ENCODE measurements around the gene PTPRD. TPM values are rescaled to one million over a fixed set of nuclear protein-coding genes. Genes with fewer than 3 reads are reported as not detected.

PTPRD gene
- total RNA-seq, 2 experiments from 2014 or later = not detected

DNA sequence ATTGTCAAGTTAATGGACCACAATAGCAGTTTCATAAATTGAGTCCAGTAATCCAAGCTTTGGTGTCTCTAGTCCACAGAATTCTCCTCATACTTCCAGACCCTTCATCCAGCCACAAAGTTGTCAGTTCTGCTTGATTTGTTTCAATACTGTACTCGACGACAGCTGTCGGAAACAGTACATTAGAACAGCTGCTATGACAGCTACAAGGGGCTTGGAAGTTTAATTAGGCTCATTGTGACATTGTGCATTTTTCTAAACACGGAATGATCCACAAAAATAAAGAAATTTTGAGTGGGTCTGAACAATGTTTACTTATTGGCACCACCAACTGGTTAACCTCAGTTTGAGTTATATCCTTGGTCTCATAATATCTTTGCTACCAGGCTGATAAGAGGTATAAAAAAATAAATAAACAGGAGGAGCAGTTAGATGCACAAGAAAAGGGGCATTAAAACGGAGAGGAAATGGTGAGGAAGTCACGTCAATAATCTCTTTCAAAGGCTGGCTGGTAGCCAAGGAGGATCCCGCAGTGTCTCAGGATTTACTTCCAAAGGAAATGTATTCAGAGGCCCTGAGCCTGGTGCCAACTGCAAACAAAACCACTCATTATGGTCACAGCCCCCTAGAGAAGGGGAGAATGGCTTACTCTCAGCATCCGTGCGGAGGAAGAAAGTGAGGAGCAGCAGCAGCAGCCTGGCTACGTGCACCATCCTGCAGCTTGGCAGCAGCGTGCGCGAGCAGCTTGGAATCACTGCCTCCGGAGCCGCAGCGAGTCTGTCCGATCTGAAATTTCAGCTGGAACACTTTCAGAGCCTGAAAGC lies 1879.5 kb downstream of the PTPRD start:
- Mint-ChIP-seq H3K27me3 (no peaks in the 10 kb centered on the region), H3K27ac (no peak overlapping the region), H3K36me3 (ENCODE audit: low read depth) (no peaks in the 10 kb centered on the region), H3K4me3 (no peak overlapping the region), H3K4me1 (no peaks in the 10 kb centered on the region), H3K9me3 (no peaks in the 10 kb centered on the region)
- no peak for DNase-seq
- ChIA-PET CTCF (no interaction called here), POLR2A (no interaction called here)

DNA sequence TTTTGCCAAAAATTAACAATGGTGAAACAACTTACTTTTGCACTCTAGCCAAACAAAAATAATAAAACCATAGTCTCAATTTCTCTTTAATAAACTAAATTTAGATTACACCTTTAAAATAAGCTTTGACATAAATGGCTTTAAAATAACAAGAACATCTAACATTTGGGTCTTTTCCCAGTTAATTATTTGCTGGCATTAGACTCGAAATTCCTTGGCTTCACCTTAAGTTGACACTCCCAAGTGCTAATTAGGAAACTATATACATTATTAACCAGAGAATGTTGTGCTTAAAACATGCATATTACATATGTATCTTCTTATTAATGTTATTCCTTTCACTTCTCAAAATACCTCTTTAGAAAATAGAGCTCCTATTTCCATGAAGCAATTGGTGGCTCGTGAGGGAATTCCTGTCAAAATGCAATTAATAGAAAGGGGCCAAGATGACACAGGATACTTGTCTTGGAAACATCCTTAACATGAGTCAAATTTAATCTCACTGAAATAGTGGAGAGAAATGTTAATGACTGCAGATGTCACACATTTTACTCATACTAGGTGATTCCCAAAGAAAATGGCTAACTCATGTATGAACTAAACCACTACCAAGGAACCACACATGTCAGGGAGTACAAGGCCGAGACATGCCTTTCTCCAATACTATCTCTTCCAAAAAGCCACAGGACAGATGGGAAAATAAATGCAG lies 1880.3 kb downstream of the PTPRD start:
- no peaks in the 10 kb centered on the region for H3K9me3 Mint-ChIP-seq
- H3K4me1 Mint-ChIP-seq = no peaks in the 10 kb centered on the region
- H3K27ac Mint-ChIP-seq = no peak overlapping the region
- ChIA-PET CTCF (no interaction called here), POLR2A (no interaction called here)
- H3K27me3 Mint-ChIP-seq = no peaks in the 10 kb centered on the region
- H3K4me3 Mint-ChIP-seq = no peak overlapping the region
- no peaks in the 10 kb centered on the region for H3K36me3 Mint-ChIP-seq (ENCODE audit: low read depth)
- DNase-seq = no peak

DNA sequence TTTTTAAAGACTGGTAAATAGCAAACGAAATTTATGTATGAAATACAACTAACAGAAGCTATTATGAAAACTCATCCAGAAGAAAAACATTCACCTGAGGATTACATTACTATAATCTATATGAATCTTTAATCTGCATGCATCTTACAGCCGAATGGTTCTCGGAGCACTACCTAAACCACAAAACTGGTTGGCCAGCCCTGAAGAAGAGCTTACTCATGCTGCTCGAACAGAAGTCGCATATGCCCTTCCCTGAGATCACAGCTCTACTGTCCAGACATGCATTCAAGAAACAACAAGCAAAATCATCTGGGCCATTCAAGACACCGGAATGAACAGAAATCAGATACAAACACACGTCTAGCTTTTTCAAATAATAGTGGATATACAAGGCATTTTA lies 1882.2 kb downstream of the PTPRD start:
- H3K4me3 Mint-ChIP-seq = no peak overlapping the region
- ChIA-PET CTCF (no interaction called here), POLR2A (no interaction called here)
- H3K27ac Mint-ChIP-seq = no peak overlapping the region
- no peaks in the 10 kb centered on the region for H3K4me1 Mint-ChIP-seq
- H3K36me3 Mint-ChIP-seq (ENCODE audit: low read depth) = no peaks in the 10 kb centered on the region
- no peaks in the 10 kb centered on the region for H3K27me3 Mint-ChIP-seq
- no peaks in the 10 kb centered on the region for H3K9me3 Mint-ChIP-seq
- DNase-seq = no peak

DNA sequence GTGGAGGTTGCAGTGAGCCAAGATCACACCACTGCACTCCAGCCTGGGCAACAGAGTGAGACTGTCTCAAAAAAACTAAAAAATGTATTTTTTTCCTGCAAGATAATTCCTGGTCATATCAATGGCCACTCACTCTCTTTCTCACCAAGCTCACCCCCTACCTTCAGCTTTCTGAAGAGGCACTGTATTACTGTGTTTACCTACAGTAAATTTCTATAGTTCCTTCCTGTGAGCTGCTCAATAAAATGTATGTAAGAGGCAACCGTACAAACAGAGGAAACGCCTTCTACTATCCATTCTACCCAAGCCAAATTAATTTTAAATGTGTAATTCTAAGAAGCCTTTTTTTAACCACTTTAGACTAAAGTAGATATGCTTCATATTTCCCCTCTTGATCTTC lies 1883.9 kb downstream of the PTPRD start:
- Mint-ChIP-seq H3K27ac (no peak overlapping the region), H3K27me3 (no peaks in the 10 kb centered on the region), H3K36me3 (ENCODE audit: low read depth) (no peaks in the 10 kb centered on the region), H3K4me1 (no peaks in the 10 kb centered on the region), H3K4me3 (no peak overlapping the region), H3K9me3 (no peaks in the 10 kb centered on the region)
- CTCF ChIA-PET = no interaction called here
- DNase-seq = no peak
- POLR2A ChIA-PET = no interaction called here

DNA sequence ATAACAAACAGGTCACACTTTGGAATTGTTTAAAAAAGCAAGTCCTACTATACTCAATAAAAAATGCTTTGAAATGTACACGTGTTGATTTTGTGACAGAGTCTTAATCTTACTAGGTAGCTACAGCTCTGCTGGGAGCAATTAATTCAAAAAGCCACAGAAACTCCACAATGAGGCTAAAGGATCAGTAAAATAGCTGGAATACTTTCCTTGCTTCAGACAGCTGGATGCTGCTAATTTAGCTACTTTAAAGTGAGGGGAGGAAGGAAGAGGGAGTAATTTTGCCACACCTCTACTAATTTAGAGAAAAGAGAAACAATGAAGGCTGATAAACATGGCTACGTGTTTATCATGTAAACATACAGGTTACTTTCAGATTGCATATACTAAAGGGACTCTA lies 1885.6 kb downstream of the PTPRD start:
- POLR2A ChIA-PET = no interaction called here
- no peak for DNase-seq
- Mint-ChIP-seq H3K36me3 (ENCODE audit: low read depth) (no peaks in the 10 kb centered on the region), H3K4me1 (no peaks in the 10 kb centered on the region), H3K27ac (no peak overlapping the region), H3K4me3 (no peak overlapping the region), H3K27me3 (no peaks in the 10 kb centered on the region), H3K9me3 (no peaks in the 10 kb centered on the region)
- CTCF ChIA-PET = no interaction called here

DNA sequence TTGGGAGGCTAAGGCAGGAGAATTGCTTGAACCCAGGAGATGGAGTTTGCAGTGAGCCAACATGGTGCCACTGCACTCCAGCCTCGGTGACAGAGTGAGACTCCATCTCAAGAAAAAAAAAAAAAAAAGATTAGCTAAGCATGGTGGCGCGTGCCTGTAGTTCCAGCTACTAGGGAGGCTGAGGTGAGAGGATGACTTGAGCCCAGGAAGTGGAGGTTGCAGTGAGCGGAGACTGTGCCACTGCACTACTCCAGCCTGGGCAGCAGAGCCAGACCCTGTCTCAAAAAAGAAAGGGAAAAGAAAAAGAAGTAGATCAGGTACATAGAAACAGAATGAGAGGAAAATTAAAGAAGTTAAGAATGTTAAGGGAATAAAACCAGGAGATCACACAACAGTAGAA lies 1886.1 kb downstream of the PTPRD start:
- Mint-ChIP-seq H3K4me1 (no peaks in the 10 kb centered on the region), H3K4me3 (no peak overlapping the region), H3K36me3 (ENCODE audit: low read depth) (no peaks in the 10 kb centered on the region), H3K9me3 (no peaks in the 10 kb centered on the region), H3K27me3 (no peaks in the 10 kb centered on the region), H3K27ac (no peak overlapping the region)
- no peak for DNase-seq
- CTCF ChIA-PET = no interaction called here
- POLR2A ChIA-PET = no interaction called here

DNA sequence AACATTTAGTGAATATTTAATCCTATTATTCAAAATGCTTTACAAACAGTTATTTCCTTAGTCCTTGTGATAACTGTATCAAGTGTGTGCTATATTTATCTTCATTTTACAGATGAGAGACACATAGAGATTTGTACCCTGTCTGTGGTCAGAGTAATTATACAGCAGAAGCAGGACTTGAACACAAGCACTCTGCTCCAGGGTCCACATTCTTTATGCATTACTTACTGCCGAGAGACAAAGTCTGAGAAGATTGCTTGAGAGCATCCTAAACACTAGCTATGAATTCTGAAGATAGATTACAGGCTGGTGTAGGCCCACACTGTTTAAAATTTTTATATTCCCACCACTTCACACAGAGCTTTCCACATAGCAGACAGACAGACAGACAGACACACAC lies 1887.2 kb downstream of the PTPRD start:
- Mint-ChIP-seq H3K27me3 (no peaks in the 10 kb centered on the region), H3K36me3 (ENCODE audit: low read depth) (no peaks in the 10 kb centered on the region), H3K27ac (no peak overlapping the region), H3K4me1 (no peaks in the 10 kb centered on the region), H3K4me3 (no peak overlapping the region), H3K9me3 (no peaks in the 10 kb centered on the region)
- DNase-seq = no peak
- ChIA-PET POLR2A (no interaction called here), CTCF (no interaction called here)

DNA sequence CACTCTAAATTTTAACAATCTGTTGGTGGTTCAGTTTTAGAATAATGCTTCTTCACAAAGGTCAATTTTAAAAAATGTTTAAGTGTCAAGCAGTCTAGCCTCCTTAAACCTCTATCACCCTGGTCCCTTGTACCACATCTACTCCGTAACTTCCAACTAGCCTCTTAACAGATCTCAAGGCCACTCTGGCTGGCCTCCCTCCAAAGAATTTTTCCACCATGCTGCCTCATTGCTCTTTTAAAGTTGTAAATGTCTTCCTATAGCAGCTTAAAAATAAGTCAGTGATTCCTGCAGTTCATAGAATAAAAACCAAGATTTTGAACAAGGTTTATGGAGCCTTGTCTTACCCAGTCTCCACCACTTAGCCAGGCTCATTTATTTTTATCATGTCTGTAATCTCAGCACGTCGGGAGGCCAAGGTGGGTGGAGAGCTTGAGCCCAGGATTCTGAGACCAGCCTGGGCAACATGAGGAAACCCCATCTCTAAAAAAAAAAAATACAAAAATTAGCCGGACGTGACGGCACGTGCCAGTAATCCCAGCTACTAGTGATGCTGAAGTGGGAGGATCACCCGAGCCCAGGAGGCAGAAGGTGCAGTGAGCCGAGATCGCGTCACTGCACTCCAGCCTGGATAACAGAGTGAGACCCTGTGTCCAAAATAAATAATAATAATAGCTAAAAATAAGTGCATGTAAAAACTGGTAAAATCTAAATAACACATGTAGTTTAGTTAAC lies 1888.4 kb downstream of the PTPRD start:
- CTCF ChIA-PET = no interaction called here
- H3K27ac Mint-ChIP-seq = no peak overlapping the region
- H3K4me3 Mint-ChIP-seq = no peak overlapping the region

DNA sequence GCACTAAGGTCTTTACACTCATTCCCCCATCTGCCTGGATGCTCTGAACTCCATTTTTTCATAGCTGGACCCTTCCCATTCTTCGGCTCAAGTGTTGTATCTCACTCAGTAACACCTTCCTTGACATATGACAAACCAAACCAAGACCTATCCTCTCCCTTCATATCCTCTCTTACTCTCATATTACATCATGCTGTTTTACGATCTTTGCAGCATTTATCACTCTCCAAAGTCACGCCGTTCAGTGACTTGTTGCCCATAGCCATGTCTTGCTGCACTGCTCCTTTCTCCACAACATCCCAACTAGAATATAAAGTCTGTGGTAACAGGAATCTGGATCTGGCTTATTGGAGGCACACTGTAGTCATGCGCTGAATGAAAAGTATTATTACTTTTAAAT lies 1889.6 kb downstream of the PTPRD start:
- H3K27me3 Mint-ChIP-seq = no peaks in the 10 kb centered on the region
- ChIA-PET POLR2A (no interaction called here), CTCF (no interaction called here)
- H3K4me1 Mint-ChIP-seq = no peaks in the 10 kb centered on the region
- no peak for DNase-seq
- H3K4me3 Mint-ChIP-seq = no peak overlapping the region
- H3K27ac Mint-ChIP-seq = no peak overlapping the region
- no peaks in the 10 kb centered on the region for H3K9me3 Mint-ChIP-seq
- no peaks in the 10 kb centered on the region for H3K36me3 Mint-ChIP-seq (ENCODE audit: low read depth)

More for the DNA sequence above, 1888.4 kb downstream of the PTPRD start:
- no peak for DNase-seq
- no peaks in the 10 kb centered on the region for H3K36me3 Mint-ChIP-seq (ENCODE audit: low read depth)
- POLR2A ChIA-PET = no interaction called here
- no peaks in the 10 kb centered on the region for H3K27me3 Mint-ChIP-seq
- H3K9me3 Mint-ChIP-seq = no peaks in the 10 kb centered on the region
- H3K4me1 Mint-ChIP-seq = no peaks in the 10 kb centered on the region

DNA sequence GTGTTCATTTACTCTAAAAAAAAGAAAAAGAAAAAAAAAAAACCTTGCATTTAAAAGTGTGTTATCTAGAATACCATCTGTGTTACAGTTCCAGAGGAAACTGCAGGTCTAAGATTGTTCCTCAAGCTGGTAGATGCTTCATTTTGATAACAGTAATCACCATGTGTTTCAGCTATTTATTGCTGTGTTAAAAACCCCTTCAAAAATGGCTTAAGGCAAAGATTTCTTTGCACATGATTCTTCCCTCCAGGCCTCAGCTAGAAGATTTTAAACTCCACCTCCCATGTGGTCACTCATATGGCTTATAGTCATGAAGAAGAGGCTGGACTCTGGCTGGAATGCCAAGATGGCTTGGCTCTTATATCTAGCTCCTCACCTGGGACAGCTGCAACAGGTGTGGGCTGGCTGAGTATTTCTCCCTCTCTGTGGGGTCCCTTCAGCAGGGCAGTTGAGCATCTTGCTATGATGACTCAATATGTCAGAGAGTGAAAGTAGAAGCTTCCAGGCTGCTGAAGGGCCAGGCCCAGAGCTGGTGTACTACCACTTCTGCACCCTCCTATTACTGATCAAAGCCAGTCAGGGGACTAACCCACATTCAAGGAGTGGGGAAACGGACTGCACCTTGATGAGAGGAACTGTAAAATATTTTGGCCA lies 1892.8 kb downstream of the PTPRD start:
- no peaks in the 10 kb centered on the region for H3K9me3 Mint-ChIP-seq
- H3K27me3 Mint-ChIP-seq = no peaks in the 10 kb centered on the region
- POLR2A ChIA-PET = no interaction called here
- CTCF ChIA-PET = no interaction called here
- DNase-seq = no peak
- H3K36me3 Mint-ChIP-seq (ENCODE audit: low read depth) = no peaks in the 10 kb centered on the region
- no peaks in the 10 kb centered on the region for H3K4me1 Mint-ChIP-seq
- no peak overlapping the region for H3K27ac Mint-ChIP-seq
- no peak overlapping the region for H3K4me3 Mint-ChIP-seq

DNA sequence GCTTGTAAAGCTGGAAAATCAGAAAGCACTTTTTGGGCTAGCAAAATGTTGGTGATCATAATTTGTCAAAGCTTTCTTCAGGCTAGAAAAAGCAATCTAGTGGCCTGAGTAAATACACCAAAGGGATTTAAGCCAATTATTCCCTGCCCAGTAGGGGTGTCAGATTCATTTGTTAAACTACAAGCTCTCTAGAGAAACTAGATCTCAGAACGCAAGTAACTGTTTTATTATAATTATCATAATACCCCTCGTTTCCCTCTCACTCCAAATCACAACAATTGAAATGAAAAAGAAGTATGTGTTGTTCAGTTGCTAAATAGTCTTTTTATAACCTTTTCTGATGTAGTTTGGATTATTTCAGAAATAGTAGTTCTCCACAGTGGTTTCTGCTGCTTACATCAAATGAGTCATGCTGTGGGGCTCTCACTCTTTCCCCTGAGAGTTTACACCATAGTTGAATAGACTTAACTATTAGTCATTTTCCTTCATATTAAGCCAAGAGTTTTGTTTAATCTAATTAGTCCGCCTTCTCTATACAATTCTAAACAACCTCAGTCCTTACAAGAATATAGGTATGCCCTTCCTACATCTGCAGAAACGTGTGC lies 1894.6 kb downstream of the PTPRD start:
- Mint-ChIP-seq H3K27me3 (no peaks in the 10 kb centered on the region), H3K9me3 (no peaks in the 10 kb centered on the region), H3K4me3 (no peak overlapping the region), H3K27ac (no peak overlapping the region), H3K4me1 (no peaks in the 10 kb centered on the region), H3K36me3 (ENCODE audit: low read depth) (no peaks in the 10 kb centered on the region)
- ChIA-PET CTCF (no interaction called here), POLR2A (no interaction called here)
- no peak for DNase-seq

DNA sequence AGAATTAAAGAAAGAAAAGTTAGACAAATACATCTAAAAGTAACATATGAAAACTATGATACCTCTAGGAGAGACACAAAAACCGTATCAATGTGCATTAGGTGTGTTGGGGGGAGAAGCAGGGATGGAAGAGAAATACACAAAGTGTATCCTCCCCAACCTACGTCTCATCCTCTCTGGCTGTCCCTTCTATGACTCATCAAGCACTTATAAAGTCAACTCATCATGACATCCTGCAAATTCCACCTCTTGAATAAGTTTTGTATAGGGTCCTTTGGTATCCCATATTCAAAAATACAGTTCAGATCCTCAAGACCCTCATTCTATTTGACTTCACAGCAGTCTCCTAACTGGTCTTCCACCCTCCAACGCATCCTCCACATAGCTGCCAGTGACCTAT lies 1895.7 kb downstream of the PTPRD start:
- Mint-ChIP-seq H3K36me3 (ENCODE audit: low read depth) (no peaks in the 10 kb centered on the region), H3K27ac (no peak overlapping the region), H3K4me3 (no peak overlapping the region), H3K27me3 (no peaks in the 10 kb centered on the region), H3K9me3 (no peaks in the 10 kb centered on the region), H3K4me1 (no peaks in the 10 kb centered on the region)
- ChIA-PET CTCF (no interaction called here), POLR2A (no interaction called here)
- DNase-seq = no peak

DNA sequence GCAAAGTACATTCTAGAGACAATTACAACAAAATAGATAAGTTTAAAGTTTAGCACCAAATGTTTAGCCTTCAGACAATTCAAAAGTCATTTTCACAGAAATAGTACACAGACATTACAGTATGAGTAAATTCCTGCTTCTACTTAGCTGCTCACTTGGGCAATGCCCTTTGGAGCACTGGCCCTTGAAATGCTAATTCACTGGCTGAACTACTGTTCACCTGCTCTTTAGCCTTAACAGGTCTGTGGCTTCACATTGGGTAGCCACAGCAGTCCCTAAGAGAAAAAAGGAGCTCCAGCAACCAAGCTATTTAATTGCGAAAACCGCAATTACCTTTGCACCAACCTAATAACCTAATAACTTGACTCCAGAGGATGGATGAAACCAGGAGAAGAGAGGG lies 1897.0 kb downstream of the PTPRD start:
- H3K4me1 Mint-ChIP-seq = no peaks in the 10 kb centered on the region
- no peak overlapping the region for H3K27ac Mint-ChIP-seq
- no peaks in the 10 kb centered on the region for H3K36me3 Mint-ChIP-seq (ENCODE audit: low read depth)
- POLR2A ChIA-PET = no interaction called here
- no peaks in the 10 kb centered on the region for H3K27me3 Mint-ChIP-seq
- CTCF ChIA-PET = interaction anchor here (0.8 kb wide), 1 partner anchor 9 kb away, joined by 4 read pairs; no protein-coding TSS in a partner anchor
- H3K9me3 Mint-ChIP-seq = no peaks in the 10 kb centered on the region
- no peak overlapping the region for H3K4me3 Mint-ChIP-seq
- DNase-seq = no peak

Measured in activated CD4-positive, alpha-beta memory T cell treated with anti-CD3 and anti-CD28 coated beads, Interleukin-2, amount 10 ng/mL, durations not matched to agents 7 days and 5 days (primary cell).